ENCODE data around the gene LRRFIP2.
"Not testable (repeated sequence)": the region's sequence is repeated elsewhere in the genome, so short reads cannot be mapped to it uniquely, and the experiment has no call there.

Gene LRRFIP2

DNA sequence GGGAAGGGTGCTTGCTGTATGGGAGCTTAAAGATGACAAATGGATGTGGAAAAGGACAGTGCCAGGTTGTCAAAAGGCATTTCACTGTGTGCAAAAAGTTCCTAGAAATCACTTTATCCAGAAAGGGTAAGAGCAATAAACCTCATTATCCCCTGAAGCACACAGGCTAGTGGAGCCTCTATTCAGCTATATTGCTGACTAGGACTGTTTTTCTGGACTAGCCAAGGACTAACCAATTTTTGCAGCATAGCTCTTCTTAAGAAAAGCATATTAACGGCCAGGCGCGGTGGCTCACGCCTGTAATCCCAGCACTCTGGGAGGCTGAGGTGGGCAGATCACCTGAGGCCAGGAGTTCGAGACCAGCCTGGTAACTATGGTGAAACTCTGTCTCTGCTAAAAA lies 116.3 kb downstream of the LRRFIP2 start:
- no peak overlapping the region for H3K4me3 ChIP-seq (ENCODE audit: low read length in 2 of 2)
- H3K9ac ChIP-seq (ENCODE audit: low read depth in 1 of 2, low read length in 2 of 2): no peak overlapping the region
- no peaks in the 10 kb centered on the region for H3K27me3 ChIP-seq (ENCODE audit: control insufficient read depth in 2 of 2, insufficient read depth in 2 of 2, low read length in 2 of 2)
- H3K9me3 ChIP-seq (ENCODE audit: control insufficient read depth in 2 of 2, low read length in 2 of 2): no peaks in the 10 kb centered on the region
- peaks cover 41 to 46% of the 10 kb centered on the region in 2 donors for H3K36me3 ChIP-seq (ENCODE audit: control insufficient read depth in 2 of 2, insufficient read depth in 2 of 2, low read length in 2 of 2)
- H3K4me1 ChIP-seq (ENCODE audit: control insufficient read depth in 2 of 2, insufficient read depth in 2 of 2, low read length in 2 of 2): peaks cover 0 to 8% of the 10 kb centered on the region in 2 donors
- H3K27ac ChIP-seq (ENCODE audit: low read depth in 2 of 2, low read length in 2 of 2): no peak overlapping the region

DNA sequence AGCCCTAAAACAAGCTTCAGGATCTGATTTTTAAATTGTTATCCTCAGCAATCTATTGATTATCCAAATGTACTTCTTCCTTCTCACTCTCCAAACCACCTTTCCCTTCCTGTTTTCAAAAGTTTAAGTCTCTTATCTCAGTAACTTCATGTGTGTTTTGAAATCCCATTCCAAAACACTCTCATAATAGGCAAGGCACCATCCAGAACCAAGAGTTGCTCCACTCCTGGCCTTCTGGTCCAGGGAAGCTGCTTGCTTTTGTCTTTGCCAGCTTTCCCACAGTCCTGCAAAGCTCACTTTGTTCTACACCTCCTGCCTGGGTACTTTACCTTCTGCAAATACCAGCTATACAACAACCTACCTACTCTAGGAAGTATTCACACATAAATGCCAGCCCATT lies 117.6 kb downstream of the LRRFIP2 start:
- Histone ChIP-seq H3K27me3 (ENCODE audit: control insufficient read depth in 2 of 2, insufficient read depth in 2 of 2, low read length in 2 of 2) (no peaks in the 10 kb centered on the region), H3K9me3 (ENCODE audit: control insufficient read depth in 2 of 2, low read length in 2 of 2) (no peaks in the 10 kb centered on the region), H3K4me3 (ENCODE audit: low read length in 2 of 2) (no peak overlapping the region), H3K4me1 (ENCODE audit: control insufficient read depth in 2 of 2, insufficient read depth in 2 of 2, low read length in 2 of 2) (peaks cover 0 to 8% of the 10 kb centered on the region in 2 donors), H3K27ac (ENCODE audit: low read depth in 2 of 2, low read length in 2 of 2) (no peak overlapping the region), H3K9ac (ENCODE audit: low read depth in 1 of 2, low read length in 2 of 2) (no peak overlapping the region), H3K36me3 (ENCODE audit: control insufficient read depth in 2 of 2, insufficient read depth in 2 of 2, low read length in 2 of 2) (peaks cover 33 to 49% of the 10 kb centered on the region in 2 donors)

DNA sequence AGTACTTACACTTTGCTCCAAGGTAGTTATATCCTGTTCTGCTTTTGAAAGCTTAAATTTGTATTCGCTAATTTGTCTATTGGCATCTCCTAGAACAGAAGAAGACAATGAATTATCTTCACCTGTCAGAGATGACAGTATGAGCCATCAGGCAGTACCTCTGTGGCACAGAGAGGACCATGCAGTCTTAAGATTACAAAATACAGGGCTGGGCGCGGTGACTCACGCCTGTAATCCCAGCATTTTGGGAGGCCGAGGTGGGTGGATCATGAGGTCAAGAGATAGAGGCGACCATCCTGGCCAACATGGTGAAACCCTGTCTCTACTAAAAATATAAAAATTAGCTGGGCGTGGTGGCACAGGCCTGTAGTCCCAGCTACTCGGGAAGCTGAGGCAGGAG lies 119.3 kb downstream of the LRRFIP2 start:
- not testable (repeated sequence) for H3K27me3 ChIP-seq (ENCODE audit: control insufficient read depth in 2 of 2, insufficient read depth in 2 of 2, low read length in 2 of 2); H3K4me1 ChIP-seq (ENCODE audit: control insufficient read depth in 2 of 2, insufficient read depth in 2 of 2, low read length in 2 of 2); H3K9ac ChIP-seq (ENCODE audit: low read depth in 1 of 2, low read length in 2 of 2); H3K4me3 ChIP-seq (ENCODE audit: low read length in 2 of 2); H3K9me3 ChIP-seq (ENCODE audit: control insufficient read depth in 2 of 2, low read length in 2 of 2)
- H3K36me3 ChIP-seq (ENCODE audit: control insufficient read depth in 2 of 2, insufficient read depth in 2 of 2, low read length in 2 of 2): peaks cover 37 to 54% of the 10 kb centered on the region in 2 donors
- H3K27ac ChIP-seq (ENCODE audit: low read depth in 2 of 2, low read length in 2 of 2): peak overlapping the region in 1 of 2 donors; percentile 31

DNA sequence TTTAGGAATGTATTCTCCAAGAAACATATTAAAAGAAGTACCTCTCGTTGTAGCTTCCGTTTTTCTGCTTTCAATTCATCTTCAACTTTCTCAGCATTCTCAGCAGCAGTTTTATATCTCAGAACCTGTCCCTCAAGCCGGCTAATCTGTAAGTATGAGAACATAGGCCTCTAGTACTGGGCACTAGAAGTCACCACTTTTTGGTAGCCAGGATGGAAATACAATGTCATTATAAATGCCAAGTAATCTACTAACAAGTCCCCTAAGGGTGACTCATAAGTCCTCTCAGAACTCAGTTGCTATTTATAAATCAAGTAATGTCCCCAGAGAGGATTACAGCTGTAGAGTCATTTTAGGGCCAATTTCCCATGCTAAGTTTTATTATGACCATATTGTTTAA lies 120.0 kb downstream of the LRRFIP2 start:
- H3K9me3 ChIP-seq (ENCODE audit: control insufficient read depth in 2 of 2, low read length in 2 of 2): no peaks in the 10 kb centered on the region
- H3K4me3 ChIP-seq (ENCODE audit: low read length in 2 of 2): no peak overlapping the region
- no peaks in the 10 kb centered on the region for H3K27me3 ChIP-seq (ENCODE audit: control insufficient read depth in 2 of 2, insufficient read depth in 2 of 2, low read length in 2 of 2)
- H3K36me3 ChIP-seq (ENCODE audit: control insufficient read depth in 2 of 2, insufficient read depth in 2 of 2, low read length in 2 of 2): peaks cover 42 to 61% of the 10 kb centered on the region in 2 donors
- no peak overlapping the region for H3K9ac ChIP-seq (ENCODE audit: low read depth in 1 of 2, low read length in 2 of 2)
- H3K4me1 ChIP-seq (ENCODE audit: control insufficient read depth in 2 of 2, insufficient read depth in 2 of 2, low read length in 2 of 2): peaks cover 0 to 8% of the 10 kb centered on the region in 2 donors
- H3K27ac ChIP-seq (ENCODE audit: low read depth in 2 of 2, low read length in 2 of 2): peak overlapping the region in 1 of 2 donors; percentile 31

DNA sequence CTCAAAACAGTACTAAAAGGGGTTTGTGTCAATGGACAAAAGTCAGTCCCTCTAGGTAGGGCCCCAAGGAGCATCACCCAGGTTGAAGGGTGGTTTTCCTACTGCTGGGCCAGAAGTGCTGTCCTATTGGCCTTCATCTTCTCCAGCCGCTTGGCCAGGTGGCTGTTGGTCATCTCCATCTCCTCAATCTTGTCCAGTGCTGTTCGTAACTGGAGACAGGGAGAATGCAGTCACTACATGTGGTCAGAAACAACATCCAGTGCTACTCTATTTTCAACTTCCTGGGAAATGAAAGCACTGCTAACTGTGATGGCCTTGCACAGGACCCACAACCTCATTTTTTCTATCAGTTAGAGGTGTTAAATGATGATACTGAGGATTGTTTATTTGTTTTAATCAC lies 120.6 kb downstream of the LRRFIP2 start:
- Histone ChIP-seq H3K9ac (ENCODE audit: low read depth in 1 of 2, low read length in 2 of 2) (no peak overlapping the region), H3K4me3 (ENCODE audit: low read length in 2 of 2) (no peak overlapping the region), H3K9me3 (ENCODE audit: control insufficient read depth in 2 of 2, low read length in 2 of 2) (no peaks in the 10 kb centered on the region), H3K4me1 (ENCODE audit: control insufficient read depth in 2 of 2, insufficient read depth in 2 of 2, low read length in 2 of 2) (peaks cover 0 to 8% of the 10 kb centered on the region in 2 donors), H3K27ac (ENCODE audit: low read depth in 2 of 2, low read length in 2 of 2) (peak overlapping the region in 1 of 2 donors; percentile 31), H3K36me3 (ENCODE audit: control insufficient read depth in 2 of 2, insufficient read depth in 2 of 2, low read length in 2 of 2) (peaks cover 46 to 66% of the 10 kb centered on the region in 2 donors), H3K27me3 (ENCODE audit: control insufficient read depth in 2 of 2, insufficient read depth in 2 of 2, low read length in 2 of 2) (no peaks in the 10 kb centered on the region)

DNA sequence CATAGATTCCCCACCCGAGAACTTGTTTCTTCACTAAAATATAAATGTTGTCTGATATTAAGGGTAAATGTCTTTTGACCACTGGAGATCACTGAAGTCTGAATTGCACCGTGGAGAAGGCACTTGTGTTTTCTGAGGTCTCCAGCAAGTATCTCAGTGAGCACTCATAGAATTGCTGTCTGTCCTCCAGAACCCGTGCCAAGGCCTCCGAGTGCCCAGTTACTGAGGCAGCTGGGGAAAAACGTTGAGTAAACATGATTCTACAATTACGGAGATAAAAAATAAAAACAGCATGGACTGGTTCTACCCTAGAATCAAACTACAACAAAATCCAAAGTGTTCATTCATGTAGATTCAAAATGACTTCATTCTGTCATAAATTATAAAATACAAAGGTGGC lies 121.0 kb downstream of the LRRFIP2 start:
- no peak overlapping the region for H3K27ac ChIP-seq (ENCODE audit: low read depth in 2 of 2, low read length in 2 of 2)
- H3K4me3 ChIP-seq (ENCODE audit: low read length in 2 of 2): no peak overlapping the region
- no peak overlapping the region for H3K9ac ChIP-seq (ENCODE audit: low read depth in 1 of 2, low read length in 2 of 2)
- no peaks in the 10 kb centered on the region for H3K27me3 ChIP-seq (ENCODE audit: control insufficient read depth in 2 of 2, insufficient read depth in 2 of 2, low read length in 2 of 2)
- peaks cover 47 to 66% of the 10 kb centered on the region in 2 donors for H3K36me3 ChIP-seq (ENCODE audit: control insufficient read depth in 2 of 2, insufficient read depth in 2 of 2, low read length in 2 of 2)
- H3K4me1 ChIP-seq (ENCODE audit: control insufficient read depth in 2 of 2, insufficient read depth in 2 of 2, low read length in 2 of 2): peaks cover 0 to 8% of the 10 kb centered on the region in 2 donors
- H3K9me3 ChIP-seq (ENCODE audit: control insufficient read depth in 2 of 2, low read length in 2 of 2): no peaks in the 10 kb centered on the region

DNA sequence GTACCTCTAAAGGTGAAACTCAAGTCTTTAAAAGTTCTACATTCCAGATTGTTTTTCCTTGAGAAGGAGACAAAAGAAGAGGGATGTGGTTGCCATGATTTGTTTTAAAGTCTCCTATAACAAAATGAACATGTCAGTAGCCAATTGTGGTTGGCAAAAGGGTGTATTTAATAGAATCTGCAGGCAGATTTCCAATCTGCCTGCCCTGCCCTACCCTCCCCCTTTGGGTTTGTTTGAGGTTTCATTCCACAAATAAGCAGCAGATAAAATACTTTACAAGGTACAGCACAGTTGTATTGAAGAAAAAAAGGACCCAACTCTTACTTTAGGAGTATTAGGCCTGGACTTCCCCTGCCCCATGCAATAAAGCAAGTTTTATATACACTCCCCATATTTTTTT lies 121.5 kb downstream of the LRRFIP2 start:
- H3K27me3 ChIP-seq (ENCODE audit: control insufficient read depth in 2 of 2, insufficient read depth in 2 of 2, low read length in 2 of 2): no peaks in the 10 kb centered on the region
- no peak overlapping the region for H3K27ac ChIP-seq (ENCODE audit: low read depth in 2 of 2, low read length in 2 of 2)
- no peak overlapping the region for H3K4me3 ChIP-seq (ENCODE audit: low read length in 2 of 2)
- H3K9me3 ChIP-seq (ENCODE audit: control insufficient read depth in 2 of 2, low read length in 2 of 2): no peaks in the 10 kb centered on the region
- H3K4me1 ChIP-seq (ENCODE audit: control insufficient read depth in 2 of 2, insufficient read depth in 2 of 2, low read length in 2 of 2): peaks cover 0 to 8% of the 10 kb centered on the region in 2 donors
- H3K36me3 ChIP-seq (ENCODE audit: control insufficient read depth in 2 of 2, insufficient read depth in 2 of 2, low read length in 2 of 2): peaks cover 52 to 66% of the 10 kb centered on the region in 2 donors
- H3K9ac ChIP-seq (ENCODE audit: low read depth in 1 of 2, low read length in 2 of 2): no peak overlapping the region

DNA sequence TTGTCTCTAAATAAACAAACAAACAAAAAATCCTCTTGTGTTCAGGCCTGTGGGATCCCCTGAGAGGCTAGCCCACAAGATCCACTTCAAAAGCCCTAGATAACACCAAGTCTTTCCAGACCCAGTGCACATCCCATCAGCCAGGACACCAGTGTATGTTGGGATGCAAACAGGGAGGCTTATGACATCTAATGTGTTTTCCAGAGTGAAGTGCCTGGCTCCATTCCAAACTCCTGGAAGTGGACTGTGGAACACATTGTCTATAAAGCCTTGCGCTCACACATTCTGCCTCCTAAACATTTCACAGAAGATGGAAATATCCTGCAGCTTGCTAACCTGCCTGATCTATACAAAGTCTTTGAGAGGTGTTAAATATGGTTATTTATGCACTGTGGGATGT lies 124.1 kb downstream of the LRRFIP2 start:
- Histone ChIP-seq H3K27ac (ENCODE audit: low read depth in 2 of 2, low read length in 2 of 2) (no peak overlapping the region), H3K27me3 (ENCODE audit: control insufficient read depth in 2 of 2, insufficient read depth in 2 of 2, low read length in 2 of 2) (no peaks in the 10 kb centered on the region), H3K4me1 (ENCODE audit: control insufficient read depth in 2 of 2, insufficient read depth in 2 of 2, low read length in 2 of 2) (peaks cover 0 to 8% of the 10 kb centered on the region in 2 donors), H3K9ac (ENCODE audit: low read depth in 1 of 2, low read length in 2 of 2) (no peak overlapping the region), H3K36me3 (ENCODE audit: control insufficient read depth in 2 of 2, insufficient read depth in 2 of 2, low read length in 2 of 2) (peaks cover 52 to 60% of the 10 kb centered on the region in 2 donors), H3K4me3 (ENCODE audit: low read length in 2 of 2) (no peak overlapping the region), H3K9me3 (ENCODE audit: control insufficient read depth in 2 of 2, low read length in 2 of 2) (no peaks in the 10 kb centered on the region)

DNA sequence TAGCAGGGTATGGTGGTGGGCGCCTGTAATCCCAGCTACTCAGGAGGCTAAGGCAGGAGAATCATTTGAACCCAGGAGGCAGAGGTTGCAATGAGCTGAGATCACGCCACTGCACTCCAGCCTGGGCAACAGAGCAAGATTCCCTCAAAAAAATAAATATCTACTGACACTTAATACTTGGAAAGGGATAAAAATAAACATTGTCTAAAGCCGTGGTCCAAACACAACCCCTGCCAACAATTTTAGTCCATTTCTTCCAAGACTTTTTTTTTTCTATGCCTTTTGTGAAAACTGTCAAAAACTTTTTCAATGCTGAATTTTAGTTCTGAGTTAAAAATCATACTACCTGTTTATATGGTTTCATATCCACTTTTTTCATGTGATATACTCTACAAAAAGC lies 131.7 kb downstream of the LRRFIP2 start:
- H3K36me3 ChIP-seq (ENCODE audit: control insufficient read depth in 2 of 2, insufficient read depth in 2 of 2, low read length in 2 of 2): peaks cover 25 to 31% of the 10 kb centered on the region in 2 donors
- H3K4me3 ChIP-seq (ENCODE audit: low read length in 2 of 2); H3K9ac ChIP-seq (ENCODE audit: low read depth in 1 of 2, low read length in 2 of 2); H3K9me3 ChIP-seq (ENCODE audit: control insufficient read depth in 2 of 2, low read length in 2 of 2); H3K27me3 ChIP-seq (ENCODE audit: control insufficient read depth in 2 of 2, insufficient read depth in 2 of 2, low read length in 2 of 2); H3K4me1 ChIP-seq (ENCODE audit: control insufficient read depth in 2 of 2, insufficient read depth in 2 of 2, low read length in 2 of 2); H3K27ac ChIP-seq (ENCODE audit: low read depth in 2 of 2, low read length in 2 of 2): not testable (repeated sequence)

DNA sequence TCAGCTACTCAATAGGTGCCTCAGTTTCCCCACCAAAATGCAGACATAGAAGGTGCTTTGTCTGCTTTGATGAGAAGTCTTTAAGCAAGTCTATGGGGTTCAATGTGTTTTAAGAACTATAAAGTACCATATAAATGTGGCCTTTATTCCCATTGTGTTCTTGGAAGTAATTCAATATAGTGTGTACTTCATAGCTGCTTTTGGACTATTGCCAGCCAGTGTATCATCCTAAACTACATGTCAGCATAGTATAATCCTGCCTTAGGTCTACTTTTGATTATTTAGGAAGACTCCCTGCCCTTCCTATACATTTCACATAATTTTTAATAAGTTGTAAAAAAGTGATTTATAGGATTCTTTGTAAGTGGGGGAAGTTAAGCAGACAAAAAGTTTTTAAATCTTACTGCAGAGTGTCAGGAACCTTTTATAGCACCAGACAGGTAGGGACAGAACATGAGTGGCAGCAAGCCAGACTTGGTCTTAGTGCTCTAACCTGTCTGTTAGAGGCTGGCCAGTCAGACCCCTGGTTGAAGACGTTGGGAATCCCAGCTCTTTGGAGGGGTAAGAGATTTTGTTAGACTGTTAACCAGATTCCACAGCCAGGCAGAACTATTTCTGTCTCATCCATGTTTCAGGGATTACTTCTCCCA lies 132.7 kb downstream of the LRRFIP2 start:
- Histone ChIP-seq H3K27ac (ENCODE audit: low read depth in 2 of 2, low read length in 2 of 2) (no peak overlapping the region), H3K9ac (ENCODE audit: low read depth in 1 of 2, low read length in 2 of 2) (no peak overlapping the region), H3K27me3 (ENCODE audit: control insufficient read depth in 2 of 2, insufficient read depth in 2 of 2, low read length in 2 of 2) (no peaks in the 10 kb centered on the region), H3K9me3 (ENCODE audit: control insufficient read depth in 2 of 2, low read length in 2 of 2) (no peaks in the 10 kb centered on the region), H3K4me3 (ENCODE audit: low read length in 2 of 2) (no peak overlapping the region), H3K4me1 (ENCODE audit: control insufficient read depth in 2 of 2, insufficient read depth in 2 of 2, low read length in 2 of 2) (no peaks in the 10 kb centered on the region), H3K36me3 (ENCODE audit: control insufficient read depth in 2 of 2, insufficient read depth in 2 of 2, low read length in 2 of 2) (peaks cover 19 to 23% of the 10 kb centered on the region in 2 donors)

Data from mucosa of rectum (tissue), 2 donors.